ENCODE data around the gene THSD4.

GRCh38 chr15:71245588-71245987 is 130.3 kb downstream of the THSD4 start:
- TF ChIP-seq, protein P1, sequence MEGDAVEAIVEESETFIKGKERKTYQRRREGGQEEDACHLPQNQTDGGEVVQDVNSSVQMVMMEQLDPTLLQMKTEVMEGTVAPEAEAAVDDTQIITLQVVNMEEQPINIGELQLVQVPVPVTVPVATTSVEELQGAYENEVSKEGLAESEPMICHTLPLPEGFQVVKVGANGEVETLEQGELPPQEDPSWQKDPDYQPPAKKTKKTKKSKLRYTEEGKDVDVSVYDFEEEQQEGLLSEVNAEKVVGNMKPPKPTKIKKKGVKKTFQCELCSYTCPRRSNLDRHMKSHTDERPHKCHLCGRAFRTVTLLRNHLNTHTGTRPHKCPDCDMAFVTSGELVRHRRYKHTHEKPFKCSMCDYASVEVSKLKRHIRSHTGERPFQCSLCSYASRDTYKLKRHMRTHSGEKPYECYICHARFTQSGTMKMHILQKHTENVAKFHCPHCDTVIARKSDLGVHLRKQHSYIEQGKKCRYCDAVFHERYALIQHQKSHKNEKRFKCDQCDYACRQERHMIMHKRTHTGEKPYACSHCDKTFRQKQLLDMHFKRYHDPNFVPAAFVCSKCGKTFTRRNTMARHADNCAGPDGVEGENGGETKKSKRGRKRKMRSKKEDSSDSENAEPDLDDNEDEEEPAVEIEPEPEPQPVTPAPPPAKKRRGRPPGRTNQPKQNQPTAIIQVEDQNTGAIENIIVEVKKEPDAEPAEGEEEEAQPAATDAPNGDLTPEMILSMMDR (conservative IDR thresholded peaks at IDR 0.05 in 1 of 2, IDR thresholded peaks at IDR 0.05 in 1 of 2; ENCODE audit: low read depth in 1 of 2, low read length in 2 of 2): no peak
- no peak for TF ChIP-seq EZH2 (IDR thresholded peaks at IDR 0.05; ENCODE audit: low read length, missing control alignments)

All from fibroblast of lung (primary cell).